Progenitor cell of endocrine pancreas (in vitro differentiated cells): Measurements from ENCODE around the gene ANO10. TPM values are rescaled to one million over a fixed set of nuclear protein-coding genes. Genes with fewer than 3 reads are reported as not detected.
"Not testable (repeated sequence)": the region's sequence is repeated elsewhere in the genome, so short reads cannot be mapped to it uniquely, and the experiment has no call there.

ENCODE experiments used
- DNase-seq: peaks from one replicate; pipeline ENCODE4 v3.0.0; 2021; ENCODE audit warnings: low spot score; ENCODE audit not compliant: unreplicated experiment
- H3K27ac Mint-ChIP-seq: 2 replicates; pipeline ENCODE4 v1.8.0; 2021; ENCODE audit warnings: mild to moderate bottlenecking, moderate library complexity, mixed read lengths
- H3K27me3 Mint-ChIP-seq: 2 replicates; pipeline ENCODE4 v1.8.0; 2021; ENCODE audit warnings: mixed read lengths
- H3K36me3 Mint-ChIP-seq: 2 replicates; pipeline ENCODE4 v1.8.0; 2022; ENCODE audit warnings: mixed read lengths; ENCODE audit not compliant: insufficient read depth
- H3K4me1 Mint-ChIP-seq: 2 replicates; pipeline ENCODE4 v1.8.0; 2021; ENCODE audit warnings: low read depth, mixed read lengths
- H3K4me3 Mint-ChIP-seq: 2 replicates; pipeline ENCODE4 v1.8.0; 2021; ENCODE audit warnings: low read depth, mild to moderate bottlenecking, moderate library complexity, mixed read lengths
- H3K9me3 Mint-ChIP-seq: 2 replicates; pipeline ENCODE4 v1.8.0; 2021; ENCODE audit warnings: low read depth, mixed read lengths
- total RNA-seq: library from RNA; stranded (reverse); gene quantifications from 2 replicates; pipeline ENCODE4 v1.2.1, GENCODE V29; 2021
- TF ChIP-seq, protein P1 (sequence below): fragments of 200-600 bp; sonication (generic); IDR thresholded peaks from one replicate; pipeline ENCODE4 v1.5.0; 2021; ENCODE audit warnings: antibody characterized with exemption, mild to moderate bottlenecking; ENCODE audit not compliant: unreplicated experiment

The ANO10 gene
- total RNA-seq, 1 donor from 2014 or later: 30.1 TPM

DNA sequence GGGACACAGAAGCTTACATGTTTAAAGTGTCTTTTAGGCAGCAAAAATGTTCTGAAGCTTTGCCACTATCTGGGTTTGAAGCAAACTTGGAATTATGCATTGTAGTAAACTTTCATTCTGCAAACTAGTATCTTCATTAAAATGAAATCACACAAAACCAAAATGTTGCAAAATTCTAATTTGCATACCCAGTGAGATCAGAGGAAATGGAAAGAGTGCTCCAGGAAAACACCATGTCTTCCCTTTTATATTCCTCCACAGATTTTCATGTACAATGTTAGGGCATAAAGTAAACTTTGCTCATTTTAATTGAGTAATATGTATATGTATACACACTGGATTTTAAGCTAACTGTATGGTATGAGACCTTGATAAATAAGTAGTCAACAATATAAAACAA is 23.9 kb downstream of the ANO10 start:
- H3K4me3 Mint-ChIP-seq: no peak overlapping the region
- no peaks in the 10 kb centered on the region for H3K4me1 Mint-ChIP-seq
- TF ChIP-seq, protein P1, sequence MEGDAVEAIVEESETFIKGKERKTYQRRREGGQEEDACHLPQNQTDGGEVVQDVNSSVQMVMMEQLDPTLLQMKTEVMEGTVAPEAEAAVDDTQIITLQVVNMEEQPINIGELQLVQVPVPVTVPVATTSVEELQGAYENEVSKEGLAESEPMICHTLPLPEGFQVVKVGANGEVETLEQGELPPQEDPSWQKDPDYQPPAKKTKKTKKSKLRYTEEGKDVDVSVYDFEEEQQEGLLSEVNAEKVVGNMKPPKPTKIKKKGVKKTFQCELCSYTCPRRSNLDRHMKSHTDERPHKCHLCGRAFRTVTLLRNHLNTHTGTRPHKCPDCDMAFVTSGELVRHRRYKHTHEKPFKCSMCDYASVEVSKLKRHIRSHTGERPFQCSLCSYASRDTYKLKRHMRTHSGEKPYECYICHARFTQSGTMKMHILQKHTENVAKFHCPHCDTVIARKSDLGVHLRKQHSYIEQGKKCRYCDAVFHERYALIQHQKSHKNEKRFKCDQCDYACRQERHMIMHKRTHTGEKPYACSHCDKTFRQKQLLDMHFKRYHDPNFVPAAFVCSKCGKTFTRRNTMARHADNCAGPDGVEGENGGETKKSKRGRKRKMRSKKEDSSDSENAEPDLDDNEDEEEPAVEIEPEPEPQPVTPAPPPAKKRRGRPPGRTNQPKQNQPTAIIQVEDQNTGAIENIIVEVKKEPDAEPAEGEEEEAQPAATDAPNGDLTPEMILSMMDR: no peak
- H3K27me3 Mint-ChIP-seq: no peaks in the 10 kb centered on the region
- peaks cover 24% of the 10 kb centered on the region for H3K9me3 Mint-ChIP-seq
- peaks cover 39% of the 10 kb centered on the region for H3K36me3 Mint-ChIP-seq
- DNase-seq: no peak
- no peak overlapping the region for H3K27ac Mint-ChIP-seq

DNA sequence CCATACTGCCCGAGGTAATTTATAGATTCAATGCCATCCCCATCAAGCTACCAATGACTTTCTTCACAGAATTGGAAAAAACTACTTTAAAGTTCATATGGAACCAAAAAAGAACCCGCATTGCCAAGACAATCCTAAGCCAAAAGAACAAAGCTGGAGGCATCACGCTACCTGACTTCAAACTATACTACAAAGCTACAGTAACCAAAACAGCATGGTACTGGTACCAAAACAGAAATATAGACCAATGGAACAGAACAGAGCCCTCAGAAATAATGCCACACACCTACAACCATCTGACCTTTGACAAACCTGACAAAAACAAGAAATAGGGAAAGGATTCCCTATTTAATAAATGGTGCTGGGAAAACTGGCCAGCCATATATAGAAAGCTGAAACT is 25.6 kb downstream of the ANO10 start:
- not testable (repeated sequence) for H3K4me1 Mint-ChIP-seq, DNase-seq, H3K27ac Mint-ChIP-seq, H3K4me3 Mint-ChIP-seq, H3K27me3 Mint-ChIP-seq
- peaks cover 51% of the 10 kb centered on the region for H3K36me3 Mint-ChIP-seq
- peaks cover 36% of the 10 kb centered on the region for H3K9me3 Mint-ChIP-seq

DNA sequence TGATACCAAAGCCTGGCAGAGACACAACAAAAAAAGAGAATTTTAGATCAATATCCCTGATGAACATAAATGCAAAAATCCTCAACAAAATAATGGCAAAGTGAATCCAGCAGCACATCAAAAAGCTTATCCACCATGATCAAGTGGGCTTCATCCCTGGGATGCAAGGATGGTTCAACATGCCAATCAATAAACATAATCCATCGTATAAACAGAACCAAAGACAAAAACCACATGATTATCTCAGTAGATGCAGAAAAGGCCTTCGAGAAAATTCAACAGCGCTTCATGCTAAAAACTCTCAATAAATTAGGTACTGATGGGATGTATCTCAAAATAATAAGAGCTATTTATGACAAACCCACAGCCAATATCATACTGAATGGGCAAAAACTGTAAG is 26.5 kb downstream of the ANO10 start:
- not testable (repeated sequence) for H3K4me1 Mint-ChIP-seq, H3K4me3 Mint-ChIP-seq, H3K27ac Mint-ChIP-seq, DNase-seq, H3K27me3 Mint-ChIP-seq
- peaks cover 60% of the 10 kb centered on the region for H3K36me3 Mint-ChIP-seq
- peaks cover 39% of the 10 kb centered on the region for H3K9me3 Mint-ChIP-seq

DNA sequence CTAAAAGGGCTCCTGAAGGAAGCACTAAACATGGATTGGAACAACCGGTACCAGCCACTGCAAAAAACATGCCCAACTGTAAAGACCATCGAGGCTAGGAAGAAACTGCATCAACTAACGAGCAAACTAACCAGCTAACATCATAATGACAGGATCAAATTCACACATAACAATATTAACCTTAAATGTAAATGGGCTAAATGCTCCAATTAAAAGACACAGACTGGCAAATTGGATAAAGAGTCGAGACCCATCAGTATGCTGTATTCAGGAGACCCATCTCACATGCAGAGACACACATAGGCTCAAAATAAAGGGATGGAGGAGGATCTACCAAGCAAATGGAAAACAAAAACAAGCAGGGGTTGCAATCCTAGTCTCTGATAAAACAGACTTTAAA is 28.2 kb downstream of the ANO10 start:
- DNase-seq, H3K4me3 Mint-ChIP-seq, H3K27me3 Mint-ChIP-seq, H3K4me1 Mint-ChIP-seq, H3K27ac Mint-ChIP-seq: not testable (repeated sequence)
- Mint-ChIP-seq H3K36me3 (peaks cover 62% of the 10 kb centered on the region), H3K9me3 (peaks cover 39% of the 10 kb centered on the region)

DNA sequence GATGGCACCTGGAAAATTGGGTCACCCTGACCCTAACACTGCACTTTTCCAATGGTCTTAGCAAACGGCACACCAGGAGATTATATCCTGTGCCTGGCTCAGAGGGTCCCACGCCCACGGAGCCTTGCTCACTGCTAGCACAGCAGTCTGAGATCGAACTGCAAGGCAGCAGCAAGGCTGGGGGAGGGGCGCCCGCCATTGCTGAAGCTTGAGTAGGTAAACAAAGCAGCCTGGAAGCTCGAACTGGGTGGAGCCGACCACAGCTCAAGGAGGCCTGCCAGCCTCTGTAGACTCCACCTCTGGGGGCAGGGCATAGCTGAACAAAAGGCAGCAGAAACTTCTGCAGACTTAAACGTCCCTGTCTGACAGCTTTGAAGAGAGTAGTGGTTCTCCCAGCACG is 29.9 kb downstream of the ANO10 start:
- Mint-ChIP-seq H3K36me3 (peaks cover 53% of the 10 kb centered on the region), H3K9me3 (peaks cover 39% of the 10 kb centered on the region)
- not testable (repeated sequence) for H3K27ac Mint-ChIP-seq, H3K4me3 Mint-ChIP-seq, DNase-seq, H3K4me1 Mint-ChIP-seq, H3K27me3 Mint-ChIP-seq

DNA sequence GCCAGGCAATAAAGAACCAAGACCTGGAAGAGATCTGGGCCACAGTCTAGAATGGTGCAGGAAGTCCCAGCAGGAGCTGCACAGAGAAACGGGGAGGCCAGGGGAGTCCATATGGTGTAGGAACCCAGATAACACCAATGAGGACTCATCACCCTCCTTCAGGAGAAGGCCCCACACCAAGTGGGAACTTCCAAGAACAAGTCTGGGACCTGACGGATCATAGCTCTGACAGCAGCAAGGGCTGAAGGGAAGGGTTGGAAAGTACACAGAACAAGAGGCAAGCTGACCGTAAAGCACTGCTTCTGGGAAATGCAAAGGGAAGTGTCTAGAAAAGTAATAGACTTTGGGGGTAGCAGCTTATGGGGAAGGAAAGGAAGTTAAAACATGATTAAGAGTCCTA is 34.5 kb downstream of the ANO10 start:
- TF ChIP-seq, protein P1: no peak
- Mint-ChIP-seq H3K9me3 (peaks cover 8% of the 10 kb centered on the region), H3K36me3 (peaks cover 18% of the 10 kb centered on the region), H3K27ac (no peak overlapping the region), H3K27me3 (no peaks in the 10 kb centered on the region), H3K4me3 (no peak overlapping the region), H3K4me1 (no peaks in the 10 kb centered on the region)
- DNase-seq: no peak

DNA sequence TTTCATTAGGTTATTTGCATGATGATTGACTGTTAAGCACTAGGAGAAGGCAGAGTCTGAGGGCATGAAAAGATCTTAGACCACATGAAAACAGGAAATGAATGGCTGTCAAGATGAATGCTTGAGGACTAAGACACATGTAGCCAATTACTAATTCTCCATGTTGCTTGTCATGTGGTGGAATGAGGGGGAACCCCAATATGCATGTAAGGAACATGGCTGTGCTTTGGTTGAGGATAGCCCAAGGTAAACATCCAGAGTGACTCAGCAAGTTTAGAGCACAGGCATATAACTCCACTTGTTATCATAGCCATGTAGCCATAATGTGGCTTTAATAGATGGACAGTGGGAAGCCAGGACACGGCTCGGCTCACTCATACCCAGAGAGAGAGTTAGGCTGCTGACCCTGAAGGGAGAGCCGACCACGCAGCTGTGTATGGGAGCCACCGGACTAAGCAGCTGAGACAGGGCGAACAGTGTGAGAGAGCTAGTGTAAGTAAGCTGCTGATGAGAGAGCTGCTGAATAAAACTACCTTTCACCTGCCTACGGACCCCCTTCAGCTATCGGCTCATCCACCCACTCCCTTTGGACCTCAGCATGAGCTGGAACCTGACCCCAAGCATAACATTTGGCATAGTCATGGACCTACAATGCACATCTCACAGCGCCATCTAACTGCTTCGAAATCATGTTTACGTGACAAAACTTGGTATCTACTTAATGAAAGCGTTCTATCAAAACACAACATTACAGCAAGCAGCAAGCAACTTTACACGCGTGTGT is 37.6 kb downstream of the ANO10 start:
- H3K27me3 Mint-ChIP-seq: no peaks in the 10 kb centered on the region
- TF ChIP-seq, protein P1: no peak
- H3K36me3 Mint-ChIP-seq: peaks cover 1% of the 10 kb centered on the region
- H3K9me3 Mint-ChIP-seq: no peaks in the 10 kb centered on the region
- no peak overlapping the region for H3K4me3 Mint-ChIP-seq
- H3K4me1 Mint-ChIP-seq: no peaks in the 10 kb centered on the region
- no peak for DNase-seq
- no peak overlapping the region for H3K27ac Mint-ChIP-seq
